Fibroblast of skin of left quadriceps (primary cell): Measurements from ENCODE around the gene ABCB1.
A peak's percentile ranks its signal among the peaks of the same experiment; 100 is the strongest.

Source experiments
- DNase-seq, 2 experiments: peaks; one replicate each; pipeline ENCODE4 v3.0.0-alpha.2; 2013; ENCODE audit warnings: low read depth in 2 of 2

Gene ABCB1

GRCh38 chr7:87600130-87601124 is at the start of gene ABCB1:
Gene ABCB1, minus strand, starts transcription at chr7:87600884. Its CDS starts 700 bp downstream, at chr7:87600184.
- DNase-seq, result peak; percentile 5 to 8

GRCh38 chr7:87648316-87648715 is 47.6 kb upstream of the ABCB1 start:
- DNase-seq, result no peak

- no peak for DNase-seq
These were observed 44.8 kb upstream of the ABCB1 start for GRCh38 chr7:87645446-87645845.

GRCh38 chr7:87635921-87636320 is 35.2 kb upstream of the ABCB1 start:
- DNase-seq, result no peak

GRCh38 chr7:87628780-87629569 is 28.3 kb upstream of the ABCB1 start:
- no peak for DNase-seq

GRCh38 chr7:87627634-87627994 is 26.9 kb upstream of the ABCB1 start:
- no peak for DNase-seq

GRCh38 chr7:87625101-87625500 is 24.4 kb upstream of the ABCB1 start:
- no peak for DNase-seq

- no peak for DNase-seq
These were observed 23.9 kb upstream of the ABCB1 start for GRCh38 chr7:87624628-87625027.

- DNase-seq, result no peak
These were observed 14.5 kb upstream of the ABCB1 start for GRCh38 chr7:87615197-87615596.

- DNase-seq, result no peak
These were observed 9.2 kb upstream of the ABCB1 start for GRCh38 chr7:87609916-87610315.

GRCh38 chr7:87608431-87608830 is 7.7 kb upstream of the ABCB1 start:
- DNase-seq, result no peak

- no peak for DNase-seq
These were observed 3.6 kb upstream of the ABCB1 start for GRCh38 chr7:87604264-87604663.

GRCh38 chr7:87599336-87599735 is 1.3 kb downstream of the ABCB1 start:
- no peak for DNase-seq

GRCh38 chr7:87598234-87599009 is 2.3 kb downstream of the ABCB1 start:
- DNase-seq, result no peak

- DNase-seq, result no peak
These were observed 4.0 kb downstream of the ABCB1 start for GRCh38 chr7:87596696-87597095.

GRCh38 chr7:87596136-87596535 is 4.5 kb downstream of the ABCB1 start:
- no peak for DNase-seq

GRCh38 chr7:87592300-87592699 is 8.4 kb downstream of the ABCB1 start:
- no peak for DNase-seq

GRCh38 chr7:87591211-87591610 is 9.5 kb downstream of the ABCB1 start:
- DNase-seq, result no peak

GRCh38 chr7:87590578-87590977 is 10.1 kb downstream of the ABCB1 start:
- DNase-seq, result no peak

- DNase-seq, result no peak
These were observed 11.1 kb downstream of the ABCB1 start for GRCh38 chr7:87589631-87590030.

- no peak for DNase-seq
These were observed 19.0 kb downstream of the ABCB1 start for GRCh38 chr7:87581723-87582122.

GRCh38 chr7:87580636-87581035 is 20.0 kb downstream of the ABCB1 start:
- DNase-seq, result no peak
